ENCODE data around the gene PRDM2. TPM values are rescaled to one million over a fixed set of nuclear protein-coding genes. Genes with fewer than 3 reads are reported as not detected.

The PRDM2 gene
- total and polyA plus RNA-seq, 2 of the 13 experiments (the other 11 are each of a cell fraction or from before 2014, with no cell fraction given) = 4.0 to 6.5 TPM

DNA sequence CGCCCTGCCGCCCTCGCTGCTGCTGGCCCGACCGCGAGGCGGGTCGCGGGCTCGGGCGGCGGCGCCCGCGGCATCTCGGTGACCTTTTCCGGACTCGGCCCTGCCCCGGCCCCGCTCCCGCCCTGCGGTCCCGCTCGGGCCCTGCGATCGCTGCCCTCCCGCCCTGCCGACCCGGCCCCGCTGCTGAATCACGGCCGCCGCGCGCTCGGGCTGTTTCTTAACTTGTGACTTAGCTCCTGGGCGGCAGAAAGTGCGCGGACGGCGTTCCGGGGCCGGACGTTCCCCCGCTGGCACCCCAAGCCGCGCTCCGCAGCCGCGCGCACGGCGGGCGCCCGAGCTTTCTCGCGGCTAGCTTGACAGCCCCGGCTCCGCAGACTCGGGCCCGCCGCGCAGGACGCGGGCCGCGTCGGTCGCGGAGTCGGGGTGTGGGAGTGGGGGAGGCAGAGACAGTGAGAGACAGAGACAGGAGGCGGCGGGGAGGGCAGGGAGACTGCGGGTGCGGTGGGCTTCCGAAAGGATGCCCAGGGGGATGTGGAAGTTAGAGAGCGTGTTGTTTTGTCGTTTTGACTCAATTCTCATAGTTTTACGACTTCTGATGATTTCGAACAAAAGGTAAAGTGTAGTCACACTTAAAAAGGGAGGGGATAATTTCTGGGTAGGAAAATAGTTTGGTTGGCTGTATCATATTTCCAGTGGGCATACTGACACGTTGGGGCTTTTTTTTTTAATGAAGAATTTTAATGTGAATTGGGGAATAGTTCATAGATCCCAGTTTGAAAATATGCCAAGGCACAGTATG lies 49.8 kb downstream of the PRDM2 start (continued):
- TF ChIP-seq, protein P1, sequence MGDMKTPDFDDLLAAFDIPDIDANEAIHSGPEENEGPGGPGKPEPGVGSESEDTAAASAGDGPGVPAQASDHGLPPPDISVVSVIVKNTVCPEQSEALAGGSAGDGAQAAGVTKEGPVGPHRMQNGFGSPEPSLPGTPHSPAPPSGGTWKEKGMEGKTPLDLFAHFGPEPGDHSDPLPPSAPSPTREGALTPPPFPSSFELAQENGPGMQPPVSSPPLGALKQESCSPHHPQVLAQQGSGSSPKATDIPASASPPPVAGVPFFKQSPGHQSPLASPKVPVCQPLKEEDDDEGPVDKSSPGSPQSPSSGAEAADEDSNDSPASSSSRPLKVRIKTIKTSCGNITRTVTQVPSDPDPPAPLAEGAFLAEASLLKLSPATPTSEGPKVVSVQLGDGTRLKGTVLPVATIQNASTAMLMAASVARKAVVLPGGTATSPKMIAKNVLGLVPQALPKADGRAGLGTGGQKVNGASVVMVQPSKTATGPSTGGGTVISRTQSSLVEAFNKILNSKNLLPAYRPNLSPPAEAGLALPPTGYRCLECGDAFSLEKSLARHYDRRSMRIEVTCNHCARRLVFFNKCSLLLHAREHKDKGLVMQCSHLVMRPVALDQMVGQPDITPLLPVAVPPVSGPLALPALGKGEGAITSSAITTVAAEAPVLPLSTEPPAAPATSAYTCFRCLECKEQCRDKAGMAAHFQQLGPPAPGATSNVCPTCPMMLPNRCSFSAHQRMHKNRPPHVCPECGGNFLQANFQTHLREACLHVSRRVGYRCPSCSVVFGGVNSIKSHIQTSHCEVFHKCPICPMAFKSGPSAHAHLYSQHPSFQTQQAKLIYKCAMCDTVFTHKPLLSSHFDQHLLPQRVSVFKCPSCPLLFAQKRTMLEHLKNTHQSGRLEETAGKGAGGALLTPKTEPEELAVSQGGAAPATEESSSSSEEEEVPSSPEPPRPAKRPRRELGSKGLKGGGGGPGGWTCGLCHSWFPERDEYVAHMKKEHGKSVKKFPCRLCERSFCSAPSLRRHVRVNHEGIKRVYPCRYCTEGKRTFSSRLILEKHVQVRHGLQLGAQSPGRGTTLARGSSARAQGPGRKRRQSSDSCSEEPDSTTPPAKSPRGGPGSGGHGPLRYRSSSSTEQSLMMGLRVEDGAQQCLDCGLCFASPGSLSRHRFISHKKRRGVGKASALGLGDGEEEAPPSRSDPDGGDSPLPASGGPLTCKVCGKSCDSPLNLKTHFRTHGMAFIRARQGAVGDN (CRISPR knock-in tag; IDR thresholded peaks at IDR 0.05) = peak; percentile 13; the same call in 1 of the 2 replicates
- TF ChIP-seq, protein P2, sequence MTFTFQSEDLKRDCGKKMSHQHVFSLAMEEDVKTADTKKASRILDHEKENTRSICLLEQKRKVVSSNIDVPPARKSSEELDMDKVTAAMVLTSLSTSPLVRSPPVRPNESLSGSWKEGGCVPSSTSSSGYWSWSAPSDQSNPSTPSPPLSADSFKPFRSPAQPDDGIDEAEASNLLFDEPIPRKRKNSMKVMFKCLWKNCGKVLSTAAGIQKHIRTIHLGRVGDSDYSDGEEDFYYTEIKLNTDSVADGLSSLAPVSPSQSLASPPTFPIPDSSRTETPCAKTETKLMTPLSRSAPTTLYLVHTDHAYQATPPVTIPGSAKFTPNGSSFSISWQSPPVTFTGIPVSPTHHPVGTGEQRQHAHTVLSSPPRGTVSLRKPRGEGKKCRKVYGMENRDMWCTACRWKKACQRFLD (CRISPR knock-in tag; IDR thresholded peaks at IDR 0.05; ENCODE audit: borderline replicate concordance) = no peak
- TF ChIP-seq NFKB2 (CRISPR knock-in tag; IDR thresholded peaks at IDR 0.05; ENCODE audit: borderline replicate concordance) = no peak
- peak; percentile 17; the same call in 1 of the 2 replicates for TF ChIP-seq KLF6 (CRISPR knock-in tag; IDR thresholded peaks at IDR 0.05)
- TF ChIP-seq ATF7-NPFF (CRISPR knock-in tag; IDR thresholded peaks at IDR 0.05; ENCODE audit: low read depth) = 0 out of 2 replicates have a peak, but pooled peaks have one; percentile 46
- peak; percentile 81; the same call in 1 of the 2 replicates for TF ChIP-seq KMT2A (CRISPR knock-in tag; IDR thresholded peaks at IDR 0.05)
- TF ChIP-seq, protein P3, sequence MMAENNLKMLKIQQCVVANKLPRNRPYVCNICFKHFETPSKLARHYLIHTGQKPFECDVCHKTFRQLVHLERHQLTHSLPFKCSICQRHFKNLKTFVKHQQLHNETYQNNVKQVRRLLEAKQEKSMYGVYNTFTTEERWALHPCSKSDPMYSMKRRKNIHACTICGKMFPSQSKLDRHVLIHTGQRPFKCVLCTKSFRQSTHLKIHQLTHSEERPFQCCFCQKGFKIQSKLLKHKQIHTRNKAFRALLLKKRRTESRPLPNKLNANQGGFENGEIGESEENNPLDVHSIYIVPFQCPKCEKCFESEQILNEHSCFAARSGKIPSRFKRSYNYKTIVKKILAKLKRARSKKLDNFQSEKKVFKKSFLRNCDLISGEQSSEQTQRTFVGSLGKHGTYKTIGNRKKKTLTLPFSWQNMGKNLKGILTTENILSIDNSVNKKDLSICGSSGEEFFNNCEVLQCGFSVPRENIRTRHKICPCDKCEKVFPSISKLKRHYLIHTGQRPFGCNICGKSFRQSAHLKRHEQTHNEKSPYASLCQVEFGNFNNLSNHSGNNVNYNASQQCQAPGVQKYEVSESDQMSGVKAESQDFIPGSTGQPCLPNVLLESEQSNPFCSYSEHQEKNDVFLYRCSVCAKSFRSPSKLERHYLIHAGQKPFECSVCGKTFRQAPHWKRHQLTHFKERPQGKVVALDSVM (CRISPR knock-in tag; IDR thresholded peaks at IDR 0.05) = no peak
- TF ChIP-seq, protein P4, sequence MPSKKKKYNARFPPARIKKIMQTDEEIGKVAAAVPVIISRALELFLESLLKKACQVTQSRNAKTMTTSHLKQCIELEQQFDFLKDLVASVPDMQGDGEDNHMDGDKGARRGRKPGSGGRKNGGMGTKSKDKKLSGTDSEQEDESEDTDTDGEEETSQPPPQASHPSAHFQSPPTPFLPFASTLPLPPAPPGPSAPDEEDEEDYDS (CRISPR knock-in tag; IDR thresholded peaks at IDR 0.05) = peak; percentile 3; the same call in 1 of the 2 replicates
- TF ChIP-seq SNAPC2 (CRISPR knock-in tag; IDR thresholded peaks at IDR 0.05) = no peak
- TF ChIP-seq HCFC1 (IDR thresholded peaks at IDR 0.05; ENCODE audit: low read depth, low read length) = no peak
- TF ChIP-seq HES4 (CRISPR knock-in tag; IDR thresholded peaks at IDR 0.05; ENCODE audit: borderline replicate concordance) = no peak
- no peak for TF ChIP-seq ELF3 (CRISPR knock-in tag; IDR thresholded peaks at IDR 0.05)
- TF ChIP-seq, protein P5, sequence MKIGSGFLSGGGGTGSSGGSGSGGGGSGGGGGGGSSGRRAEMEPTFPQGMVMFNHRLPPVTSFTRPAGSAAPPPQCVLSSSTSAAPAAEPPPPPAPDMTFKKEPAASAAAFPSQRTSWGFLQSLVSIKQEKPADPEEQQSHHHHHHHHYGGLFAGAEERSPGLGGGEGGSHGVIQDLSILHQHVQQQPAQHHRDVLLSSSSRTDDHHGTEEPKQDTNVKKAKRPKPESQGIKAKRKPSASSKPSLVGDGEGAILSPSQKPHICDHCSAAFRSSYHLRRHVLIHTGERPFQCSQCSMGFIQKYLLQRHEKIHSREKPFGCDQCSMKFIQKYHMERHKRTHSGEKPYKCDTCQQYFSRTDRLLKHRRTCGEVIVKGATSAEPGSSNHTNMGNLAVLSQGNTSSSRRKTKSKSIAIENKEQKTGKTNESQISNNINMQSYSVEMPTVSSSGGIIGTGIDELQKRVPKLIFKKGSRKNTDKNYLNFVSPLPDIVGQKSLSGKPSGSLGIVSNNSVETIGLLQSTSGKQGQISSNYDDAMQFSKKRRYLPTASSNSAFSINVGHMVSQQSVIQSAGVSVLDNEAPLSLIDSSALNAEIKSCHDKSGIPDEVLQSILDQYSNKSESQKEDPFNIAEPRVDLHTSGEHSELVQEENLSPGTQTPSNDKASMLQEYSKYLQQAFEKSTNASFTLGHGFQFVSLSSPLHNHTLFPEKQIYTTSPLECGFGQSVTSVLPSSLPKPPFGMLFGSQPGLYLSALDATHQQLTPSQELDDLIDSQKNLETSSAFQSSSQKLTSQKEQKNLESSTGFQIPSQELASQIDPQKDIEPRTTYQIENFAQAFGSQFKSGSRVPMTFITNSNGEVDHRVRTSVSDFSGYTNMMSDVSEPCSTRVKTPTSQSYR (CRISPR knock-in tag; IDR thresholded peaks at IDR 0.05; ENCODE audit: borderline replicate concordance) = no peak
- TF ChIP-seq, protein P6, sequence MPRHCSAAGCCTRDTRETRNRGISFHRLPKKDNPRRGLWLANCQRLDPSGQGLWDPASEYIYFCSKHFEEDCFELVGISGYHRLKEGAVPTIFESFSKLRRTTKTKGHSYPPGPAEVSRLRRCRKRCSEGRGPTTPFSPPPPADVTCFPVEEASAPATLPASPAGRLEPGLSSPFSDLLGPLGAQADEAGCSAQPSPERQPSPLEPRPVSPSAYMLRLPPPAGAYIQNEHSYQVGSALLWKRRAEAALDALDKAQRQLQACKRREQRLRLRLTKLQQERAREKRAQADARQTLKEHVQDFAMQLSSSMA (CRISPR knock-in tag; IDR thresholded peaks at IDR 0.05) = no peak
- TF ChIP-seq, protein P7, sequence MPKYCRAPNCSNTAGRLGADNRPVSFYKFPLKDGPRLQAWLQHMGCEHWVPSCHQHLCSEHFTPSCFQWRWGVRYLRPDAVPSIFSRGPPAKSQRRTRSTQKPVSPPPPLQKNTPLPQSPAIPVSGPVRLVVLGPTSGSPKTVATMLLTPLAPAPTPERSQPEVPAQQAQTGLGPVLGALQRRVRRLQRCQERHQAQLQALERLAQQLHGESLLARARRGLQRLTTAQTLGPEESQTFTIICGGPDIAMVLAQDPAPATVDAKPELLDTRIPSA (CRISPR knock-in tag; IDR thresholded peaks at IDR 0.05; ENCODE audit: borderline replicate concordance) = no peak

Measured in HepG2 (cell line).